CD4-positive, alpha-beta memory T cell (primary cell): ENCODE data around the gene VIPAS39. TPM values are rescaled to one million over a fixed set of nuclear protein-coding genes. Genes with fewer than 3 reads are reported as not detected.
A peak's percentile ranks its signal among the peaks of the same experiment; 100 is the strongest.

ENCODE experiments used
- CTCF ChIA-PET: fragments of 350-600 bp; sonication (Branson Sonifier 250); formaldehyde crosslinking; loops from one replicate; lab custom pipeline; 2021; ENCODE audit warnings: inconsistent platforms; ENCODE audit not compliant: partially characterized antibody; lab: Charles Lee
- POLR2A ChIA-PET: fragments of 350-600 bp; sonication (Branson Sonifier 250); formaldehyde crosslinking; loops from one replicate; lab custom pipeline; 2021; ENCODE audit not compliant: partially characterized antibody; lab: Charles Lee
- DNase-seq, 5 donors: peaks; one replicate each; pipeline versions ENCODE4 v3.0.0 to v3.0.0-alpha.2; 2020 to 2022; ENCODE audit warnings: mixed read lengths in 1 of 5
- H3K27ac ChIP-seq: one replicate; pipeline ENCODE4 v1.7.0; 2013; ENCODE audit warnings: low read depth, low read length
- H3K27me3 ChIP-seq: 2 replicates; pipeline ENCODE4 v1.7.0; 2013; ENCODE audit warnings: mild to moderate bottlenecking, low read length, moderate library complexity; ENCODE audit not compliant: insufficient read depth
- H3K36me3 ChIP-seq: 2 replicates; pipeline ENCODE4 v1.7.0; 2013; ENCODE audit warnings: mild to moderate bottlenecking, low read length, moderate library complexity; ENCODE audit not compliant: insufficient read depth
- H3K4me1 ChIP-seq: 2 replicates; pipeline ENCODE4 v1.7.0; 2013; ENCODE audit warnings: mild to moderate bottlenecking, low read length, moderate library complexity; ENCODE audit not compliant: insufficient read depth
- H3K4me3 ChIP-seq, 2 donors: one replicate each; pipeline ENCODE4 v1.7.0; 2013; ENCODE audit warnings: low read length in 2 of 2, mild to moderate bottlenecking in 1 of 2
- H3K9me3 ChIP-seq, 2 donors: one replicate each; pipeline ENCODE4 v1.7.0; 2013; ENCODE audit warnings: low read length in 2 of 2, control low read depth in 1 of 2; ENCODE audit not compliant: control insufficient read depth in 1 of 2
- H3K27ac Mint-ChIP-seq, 7 donors: one replicate each; pipeline ENCODE4 v1.8.0; 2020 to 2021; ENCODE audit warnings: mixed read lengths in 7 of 7, mild to moderate bottlenecking in 6 of 7, inconsistent platforms in 3 of 7, moderate library complexity in 3 of 7
- H3K27me3 Mint-ChIP-seq, 2 donors: one replicate each; pipeline ENCODE4 v1.8.0; 2020 to 2021; ENCODE audit warnings: mixed read lengths in 2 of 2
- H3K36me3 Mint-ChIP-seq, 2 donors: one replicate each; pipeline ENCODE4 v1.8.0; 2020 to 2021; ENCODE audit warnings: mixed read lengths in 2 of 2, inconsistent platforms in 1 of 2, mild to moderate bottlenecking in 1 of 2
- H3K4me1 Mint-ChIP-seq, 4 donors: one replicate each; pipeline ENCODE4 v1.8.0; 2020 to 2021; ENCODE audit warnings: mixed read lengths in 4 of 4, mild to moderate bottlenecking in 1 of 4
- H3K4me3 Mint-ChIP-seq, 8 donors: one replicate each; pipeline ENCODE4 v1.8.0; 2020 to 2021; ENCODE audit warnings: mixed read lengths in 8 of 8, mild to moderate bottlenecking in 7 of 8, moderate library complexity in 6 of 8, inconsistent platforms in 3 of 8
- H3K9me3 Mint-ChIP-seq, 8 donors: one replicate each; pipeline ENCODE4 v1.8.0; 2020 to 2021; ENCODE audit warnings: mixed read lengths in 8 of 8, mild to moderate bottlenecking in 5 of 8, inconsistent platforms in 3 of 8, moderate library complexity in 1 of 8
- intact Hi-C: fragments of 100-400 bp; cut with micrococcal nuclease; formaldehyde crosslinking; loops from one replicate; pipeline ENCODE4 v1.15.1; 2023
- polyA plus RNA-seq, 2 donors: library from polyadenylated mRNA; unstranded; fragments of 300-500 nt; fragmentation: Illumina TruSeq; gene quantifications; one replicate each; pipeline ENCODE4 v1.2.3, GENCODE V29; 2021
- total RNA-seq, 2 experiments: library from RNA; stranded (reverse); gene quantifications; one replicate each; pipeline ENCODE4 v1.2.3, GENCODE V29; 2021

The VIPAS39 gene
- total and polyA plus RNA-seq, 4 experiments from 2014 or later: 7.6 to 22.5 (median 13.5) TPM

GRCh38 chr14:77455966-77456640 is 1.3 kb downstream of the VIPAS39 start:
- ChIA-PET CTCF (no interaction called here), POLR2A (interaction anchor here (1.3 kb wide), 1 partner anchor 136 kb away, joined by 3 read pairs; the partner anchor contains the start of genes GSTZ1 and POMT2)
- H3K9me3 Mint-ChIP-seq: peaks cover 0 to 4% (median 0%) of the 10 kb centered on the region in 8 donors
- Histone ChIP-seq H3K27me3 (no peaks in the 10 kb centered on the region), H3K9me3 (no peaks in the 10 kb centered on the region), H3K27ac (peak overlapping the region; percentile 86), H3K4me1 (peaks cover 29% of the 10 kb centered on the region), H3K4me3 (no peak overlapping the region), H3K36me3 (peaks cover 23% of the 10 kb centered on the region)
- H3K4me3 Mint-ChIP-seq: peak overlapping the region in 6 of 8 donors; percentile 100
- no peak for DNase-seq
- peaks cover 27 to 43% (median 33%) of the 10 kb centered on the region in 4 donors for H3K4me1 Mint-ChIP-seq
- no peaks in the 10 kb centered on the region for H3K27me3 Mint-ChIP-seq
- intact Hi-C loops: loop anchor here (5.0 kb wide), 1 partner anchor 1304 kb away; the partner anchor contains the start of gene GPATCH2L
- H3K27ac Mint-ChIP-seq: peak overlapping the region in 4 of 7 donors; percentile 94 to 100 (median 100)
- H3K36me3 Mint-ChIP-seq: peaks cover 31 to 52% of the 10 kb centered on the region in 2 donors

DNA sequence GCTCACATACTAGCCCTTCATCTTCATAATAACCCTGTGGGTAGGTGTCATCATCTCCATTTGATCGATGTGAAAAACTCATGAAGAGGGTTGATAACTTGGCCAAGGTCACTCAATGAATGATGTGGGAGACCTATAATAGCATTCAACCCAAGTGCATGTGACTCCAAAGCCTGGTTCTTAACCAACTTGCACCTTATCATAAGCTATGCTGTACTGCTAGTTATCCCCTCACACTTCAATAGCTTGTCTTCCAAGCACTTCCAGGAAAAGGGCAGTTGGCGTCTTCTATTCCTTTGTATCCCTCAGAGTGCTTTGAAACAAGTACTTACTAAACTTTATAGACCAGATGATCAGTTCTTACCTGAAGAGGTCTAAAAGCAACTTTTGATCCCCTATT is 15.2 kb downstream of the VIPAS39 start:
- POLR2A ChIA-PET: no interaction called here
- H3K4me1 Mint-ChIP-seq: peaks cover 0 to 1% (median 0%) of the 10 kb centered on the region in 4 donors
- no peak for DNase-seq
- peaks cover 29% of the 10 kb centered on the region for H3K36me3 ChIP-seq
- CTCF ChIA-PET: interaction anchor here (1.4 kb wide), 1 partner anchor 17 kb away, joined by 4 read pairs; no protein-coding TSS in a partner anchor
- intact Hi-C loops: no loop called here
- no peak overlapping the region for H3K27ac Mint-ChIP-seq
- no peaks in the 10 kb centered on the region for H3K27me3 ChIP-seq
- H3K9me3 ChIP-seq: no peaks in the 10 kb centered on the region
- H3K27ac ChIP-seq: no peak overlapping the region
- H3K4me3 Mint-ChIP-seq: no peak overlapping the region
- no peak overlapping the region for H3K4me3 ChIP-seq
- no peaks in the 10 kb centered on the region for H3K27me3 Mint-ChIP-seq
- peaks cover 44 to 59% of the 10 kb centered on the region in 2 donors for H3K36me3 Mint-ChIP-seq
- no peaks in the 10 kb centered on the region for H3K9me3 Mint-ChIP-seq
- H3K4me1 ChIP-seq: no peaks in the 10 kb centered on the region

DNA sequence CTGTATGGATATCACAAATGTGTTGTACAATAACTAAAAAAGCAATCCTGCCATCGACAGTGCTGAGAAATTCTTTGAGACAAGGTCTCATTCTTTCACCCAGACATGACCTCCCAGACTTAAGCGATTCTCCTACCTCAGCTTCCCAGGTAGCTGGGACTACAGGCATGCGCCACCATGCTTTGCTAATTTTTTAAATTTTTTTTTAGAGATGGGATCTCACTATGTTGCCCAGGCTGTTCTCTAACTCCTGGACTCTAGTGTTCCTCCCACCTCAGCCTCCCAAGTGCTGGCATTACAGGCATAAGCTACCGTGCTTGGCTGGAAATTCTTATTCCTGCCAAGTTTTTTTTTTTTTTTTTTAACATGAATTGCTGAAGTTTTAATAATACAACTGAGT is 17.5 kb downstream of the VIPAS39 start:
- peaks cover 59 to 73% of the 10 kb centered on the region in 2 donors for H3K36me3 Mint-ChIP-seq
- H3K36me3 ChIP-seq: peaks cover 44% of the 10 kb centered on the region
- ChIA-PET CTCF (no interaction called here), POLR2A (interaction anchor here (0.7 kb wide), 1 partner anchor 40 kb away, joined by 3 read pairs; no protein-coding TSS in a partner anchor)
- H3K4me1 Mint-ChIP-seq: peaks cover 0 to 1% (median 0%) of the 10 kb centered on the region in 4 donors
- no peaks in the 10 kb centered on the region for H3K9me3 Mint-ChIP-seq
- H3K4me3 Mint-ChIP-seq: no peak overlapping the region
- H3K27me3 ChIP-seq: no peaks in the 10 kb centered on the region
- H3K27ac Mint-ChIP-seq: no peak overlapping the region
- DNase-seq: no peak
- no peak overlapping the region for H3K4me3 ChIP-seq
- intact Hi-C loops: no loop called here
- no peaks in the 10 kb centered on the region for H3K27me3 Mint-ChIP-seq
- no peaks in the 10 kb centered on the region for H3K4me1 ChIP-seq
- H3K27ac ChIP-seq: no peak overlapping the region
- H3K9me3 ChIP-seq: no peaks in the 10 kb centered on the region

DNA sequence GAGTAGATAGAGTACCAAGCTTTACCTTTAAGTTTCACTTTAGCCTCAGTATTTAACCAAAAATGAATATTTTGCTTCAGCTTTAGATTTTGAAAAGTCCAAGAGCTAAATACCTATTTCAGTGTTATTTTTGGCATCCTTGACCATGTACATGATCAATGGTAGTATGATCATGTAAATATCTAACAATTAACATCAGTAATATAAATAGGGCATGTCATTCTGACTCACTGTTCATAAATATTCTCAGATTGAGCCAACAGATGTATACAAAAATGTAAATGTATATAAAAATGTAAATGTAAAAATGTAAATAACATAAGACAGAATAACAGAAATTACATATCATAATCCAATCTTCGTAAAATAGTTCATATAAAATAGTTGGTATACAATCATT is 18.8 kb downstream of the VIPAS39 start:
- Mint-ChIP-seq H3K4me1 (peaks cover 0 to 1% (median 0%) of the 10 kb centered on the region in 4 donors), H3K27ac (no peak overlapping the region), H3K27me3 (no peaks in the 10 kb centered on the region), H3K4me3 (no peak overlapping the region), H3K36me3 (peaks cover 65 to 72% of the 10 kb centered on the region in 2 donors), H3K9me3 (no peaks in the 10 kb centered on the region)
- POLR2A ChIA-PET: no interaction called here
- Histone ChIP-seq H3K9me3 (no peaks in the 10 kb centered on the region), H3K27ac (no peak overlapping the region), H3K36me3 (peaks cover 49% of the 10 kb centered on the region), H3K4me3 (no peak overlapping the region), H3K4me1 (no peaks in the 10 kb centered on the region), H3K27me3 (no peaks in the 10 kb centered on the region)
- CTCF ChIA-PET: no interaction called here
- DNase-seq: no peak
- intact Hi-C loops: no loop called here

DNA sequence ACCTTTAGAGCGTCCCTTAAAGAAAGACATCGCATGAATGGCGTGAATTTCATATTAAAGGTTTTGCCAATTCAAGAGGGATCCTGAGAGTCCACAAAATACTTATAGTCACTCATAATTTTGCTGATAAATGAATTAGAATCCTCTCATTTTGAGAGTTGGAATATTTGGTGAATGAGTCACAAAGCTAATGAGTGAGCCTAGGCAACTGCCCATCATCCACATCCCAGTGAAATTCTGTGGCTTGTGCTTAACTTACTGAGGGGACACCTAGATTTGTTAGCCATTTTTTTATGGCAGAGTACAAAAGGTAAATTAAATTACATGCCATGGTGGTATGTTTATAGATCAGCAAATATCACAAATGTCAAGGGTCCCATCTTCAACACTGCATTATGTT is 21.4 kb downstream of the VIPAS39 start:
- no peaks in the 10 kb centered on the region for H3K27me3 ChIP-seq
- H3K27me3 Mint-ChIP-seq: no peaks in the 10 kb centered on the region
- peaks cover 0 to 1% (median 0%) of the 10 kb centered on the region in 4 donors for H3K4me1 Mint-ChIP-seq
- CTCF ChIA-PET: no interaction called here
- H3K9me3 ChIP-seq: no peaks in the 10 kb centered on the region
- H3K36me3 ChIP-seq: peaks cover 26% of the 10 kb centered on the region
- no peak overlapping the region for H3K27ac ChIP-seq
- no peak for DNase-seq
- POLR2A ChIA-PET: no interaction called here
- H3K36me3 Mint-ChIP-seq: peaks cover 51 to 64% of the 10 kb centered on the region in 2 donors
- H3K9me3 Mint-ChIP-seq: no peaks in the 10 kb centered on the region
- no peak overlapping the region for H3K4me3 ChIP-seq
- H3K27ac Mint-ChIP-seq: no peak overlapping the region
- intact Hi-C loops: no loop called here
- no peak overlapping the region for H3K4me3 Mint-ChIP-seq
- H3K4me1 ChIP-seq: no peaks in the 10 kb centered on the region

DNA sequence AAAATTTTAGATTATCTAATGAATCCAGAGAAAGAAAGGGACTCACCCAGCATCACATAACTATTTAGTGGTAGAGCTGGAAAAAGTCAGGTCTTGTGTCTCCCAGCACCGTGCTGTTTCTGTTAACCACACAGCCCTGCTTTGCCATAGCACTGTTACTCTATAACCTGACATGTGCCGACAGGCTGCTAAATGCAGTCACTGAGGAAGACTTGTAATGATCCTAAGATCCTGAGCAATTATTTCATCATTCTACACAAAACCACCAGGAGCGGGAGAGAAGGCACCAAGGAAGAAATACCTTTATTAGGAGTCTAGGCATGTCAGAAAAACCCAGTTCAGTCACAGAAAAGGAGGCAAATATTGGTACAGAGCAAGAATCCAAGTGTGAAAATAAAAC is 31.0 kb downstream of the VIPAS39 start:
- no peaks in the 10 kb centered on the region for H3K9me3 ChIP-seq
- no peak overlapping the region for H3K4me3 Mint-ChIP-seq
- ChIA-PET POLR2A (no interaction called here), CTCF (no interaction called here)
- intact Hi-C loops: no loop called here
- H3K9me3 Mint-ChIP-seq: peaks cover 0 to 16% (median 2%) of the 10 kb centered on the region in 8 donors
- no peaks in the 10 kb centered on the region for H3K27me3 Mint-ChIP-seq
- DNase-seq: no peak
- H3K36me3 Mint-ChIP-seq: peaks cover 93 to 98% of the 10 kb centered on the region in 2 donors
- no peak overlapping the region for H3K4me3 ChIP-seq
- H3K27me3 ChIP-seq: no peaks in the 10 kb centered on the region
- H3K4me1 ChIP-seq: no peaks in the 10 kb centered on the region
- no peak overlapping the region for H3K27ac Mint-ChIP-seq
- H3K36me3 ChIP-seq: peaks cover 47% of the 10 kb centered on the region
- H3K4me1 Mint-ChIP-seq: no peaks in the 10 kb centered on the region
- no peak overlapping the region for H3K27ac ChIP-seq

DNA sequence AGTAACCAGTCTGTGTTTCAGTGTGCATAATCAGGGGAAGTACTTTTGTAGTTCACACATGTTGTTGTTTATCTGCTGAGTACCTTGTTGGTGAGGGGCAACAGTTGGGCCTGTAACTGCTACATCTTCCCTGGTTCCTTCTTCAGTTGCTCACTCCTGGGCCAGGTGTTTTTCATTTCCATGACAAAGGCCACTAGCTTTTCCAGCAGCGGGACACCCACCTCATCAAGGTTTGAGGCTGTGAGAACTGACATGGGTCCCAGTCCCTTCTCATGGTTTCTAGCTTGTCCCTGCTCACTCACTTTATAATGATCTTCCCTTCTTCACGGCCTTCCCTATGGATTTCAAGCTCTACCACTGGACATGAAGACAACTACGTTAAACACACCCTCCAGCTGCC is 32.5 kb downstream of the VIPAS39 start:
- Mint-ChIP-seq H3K4me3 (no peak overlapping the region), H3K27me3 (no peaks in the 10 kb centered on the region), H3K4me1 (no peaks in the 10 kb centered on the region), H3K9me3 (peaks cover 0 to 31% (median 16%) of the 10 kb centered on the region in 8 donors), H3K27ac (no peak overlapping the region), H3K36me3 (peaks cover 89 to 90% of the 10 kb centered on the region in 2 donors)
- Histone ChIP-seq H3K27me3 (no peaks in the 10 kb centered on the region), H3K9me3 (no peaks in the 10 kb centered on the region), H3K4me1 (no peaks in the 10 kb centered on the region), H3K27ac (no peak overlapping the region), H3K4me3 (no peak overlapping the region), H3K36me3 (peaks cover 47% of the 10 kb centered on the region)
- ChIA-PET CTCF (no interaction called here), POLR2A (no interaction called here)
- no peak for DNase-seq
- intact Hi-C loops: no loop called here
